ENCODE data around the gene CAMK4. TPM values are rescaled to one million over a fixed set of nuclear protein-coding genes. Genes with fewer than 3 reads are reported as not detected.

Gene CAMK4
- total RNA-seq, 2 donors from 2014 or later = 5.4 to 16.2 TPM

GRCh38 chr5:111535879-111536549 is 311.8 kb downstream of the CAMK4 start:
- Mint-ChIP-seq H3K4me1 (ENCODE audit: low read depth in 2 of 2) (no peaks in the 10 kb centered on the region), H3K27me3 (peaks cover 15 to 31% of the 10 kb centered on the region in 2 donors), H3K27ac (no peak overlapping the region), H3K9me3 (no peaks in the 10 kb centered on the region), H3K36me3 (no peaks in the 10 kb centered on the region), H3K4me3 (no peak overlapping the region)
- DNase-seq (ENCODE audit: low spot score) (no peak), ATAC-seq (no peak)

GRCh38 chr5:111537141-111538024 is 313.2 kb downstream of the CAMK4 start:
- H3K36me3 Mint-ChIP-seq = no peaks in the 10 kb centered on the region
- no peak overlapping the region for H3K4me3 Mint-ChIP-seq
- DNase-seq (ENCODE audit: low spot score) = no peak
- H3K9me3 Mint-ChIP-seq = no peaks in the 10 kb centered on the region
- no peaks in the 10 kb centered on the region for H3K4me1 Mint-ChIP-seq (ENCODE audit: low read depth in 2 of 2)
- ATAC-seq = no peak
- H3K27me3 Mint-ChIP-seq = peaks cover 20 to 42% of the 10 kb centered on the region in 2 donors
- H3K27ac Mint-ChIP-seq = no peak overlapping the region

Other genes with a start within 250 kb of the CAMK4 start
- gene TSLP, start 152.7 kb upstream of the CAMK4 start, total RNA-seq = not detected
- gene WDR36, start 132.0 kb upstream of the CAMK4 start, total RNA-seq = 10 to 100 TPM; 34.7 to 45.0 TPM

Measured in natural killer cell treated with Interleukin-12 subunit alpha and Interleukin-12 subunit beta and Interleukin-15 and Interleukin-18, amount 100 ng/mL, for 72 hours (primary cell).